Liver (tissue), 9 donors: ENCODE results near the gene ADORA2A. TPM values are rescaled to one million over a fixed set of nuclear protein-coding genes. Genes with fewer than 3 reads are reported as not detected.
A peak's percentile ranks its signal among the peaks of the same experiment; 100 is the strongest.

Experiments used
- DNase-seq: peaks from one replicate; pipeline ENCODE4 v3.0.0-alpha.2; 2017; ENCODE audit warnings: low spot score
- H3K27ac ChIP-seq, 2 donors: one replicate each; pipeline ENCODE4 v1.7.0; 2013; ENCODE audit warnings: inconsistent platforms in 2 of 2, low read length in 2 of 2, control low read depth in 1 of 2, low read depth in 1 of 2, mild to moderate bottlenecking in 1 of 2
- H3K27me3 ChIP-seq, 4 donors: one replicate each; pipeline versions ENCODE4 v1.6.1 to v1.7.0; 2013; ENCODE audit warnings: low read length in 3 of 4, inconsistent platforms in 1 of 4, mild to moderate bottlenecking in 1 of 4, moderate library complexity in 1 of 4; ENCODE audit not compliant: control insufficient read depth in 4 of 4, insufficient read depth in 4 of 4
- H3K36me3 ChIP-seq, 4 donors: one replicate each; pipeline versions ENCODE4 v1.6.1 to v1.7.0; 2013; ENCODE audit warnings: low read length in 3 of 4, mild to moderate bottlenecking in 3 of 4, low read depth in 1 of 4, moderate library complexity in 1 of 4; ENCODE audit not compliant: control insufficient read depth in 4 of 4, insufficient read depth in 3 of 4
- H3K4me1 ChIP-seq, 4 donors: one replicate each; pipeline versions ENCODE4 v1.6.1 to v1.7.0; 2013; ENCODE audit warnings: low read length in 3 of 4, mild to moderate bottlenecking in 3 of 4, moderate library complexity in 1 of 4; ENCODE audit not compliant: control insufficient read depth in 4 of 4, insufficient read depth in 4 of 4
- H3K4me3 ChIP-seq, 3 donors: one replicate each; pipeline versions ENCODE4 v1.6.1 to v1.7.0; 2013; ENCODE audit warnings: low read length in 3 of 3, control low read depth in 1 of 3, low read depth in 1 of 3, mild to moderate bottlenecking in 1 of 3
- H3K9ac ChIP-seq, 2 donors: one replicate each; pipeline ENCODE4 v1.7.0; 2013; ENCODE audit warnings: low read length in 2 of 2, mild to moderate bottlenecking in 2 of 2, moderate library complexity in 2 of 2, control low read depth in 1 of 2, low read depth in 1 of 2
- H3K9me3 ChIP-seq, 4 donors: one replicate each; pipeline versions ENCODE4 v1.6.1 to v1.7.0; 2013; ENCODE audit warnings: low read length in 3 of 4; ENCODE audit not compliant: control insufficient read depth in 4 of 4
- EGR1 ChIP-seq, 2 donors: IDR thresholded peaks; 2 replicates each; pipeline ENCODE4 v1.6.1; 2016 to 2018; ENCODE audit warnings: antibody characterized with exemption in 2 of 2, low read depth in 2 of 2
- FOXA1 ChIP-seq: IDR thresholded peaks from 2 replicates; pipeline ENCODE4 v1.6.1; 2016; ENCODE audit warnings: antibody characterized with exemption
- GABPA ChIP-seq, 2 donors: IDR thresholded peaks in 1 of 2; conservative IDR thresholded peaks in 1 of 2; 2 replicates each; pipeline ENCODE4 v1.6.1; 2016; ENCODE audit warnings: antibody characterized with exemption in 2 of 2, mild to moderate bottlenecking in 1 of 2, moderate library complexity in 1 of 2
- HNF4A ChIP-seq, 2 donors: conservative IDR thresholded peaks; 2 replicates each; pipeline ENCODE4 v1.6.1; 2016; ENCODE audit warnings: antibody characterized with exemption in 2 of 2, mild to moderate bottlenecking in 2 of 2
- JUND ChIP-seq, 2 donors: IDR thresholded peaks; 2 replicates each; pipeline ENCODE4 v1.6.1; 2016; ENCODE audit warnings: antibody characterized with exemption in 2 of 2
- NR2F2 ChIP-seq: IDR thresholded peaks from 2 replicates; pipeline ENCODE4 v1.6.1; 2016; ENCODE audit warnings: antibody characterized with exemption
- RAD21 ChIP-seq, 2 donors: IDR thresholded peaks; 2 replicates each; pipeline ENCODE4 v1.6.1; 2016; ENCODE audit warnings: antibody characterized with exemption in 2 of 2, mild to moderate bottlenecking in 2 of 2
- RXRA ChIP-seq, 2 donors: IDR thresholded peaks; 2 replicates each; pipeline ENCODE4 v1.6.1; 2017 to 2018; ENCODE audit warnings: antibody characterized with exemption in 2 of 2, mild to moderate bottlenecking in 1 of 2
- SP1 ChIP-seq: IDR thresholded peaks from 2 replicates; pipeline ENCODE4 v1.6.1; 2018; ENCODE audit warnings: antibody characterized with exemption, mild to moderate bottlenecking
- YY1 ChIP-seq: IDR thresholded peaks from 2 replicates; pipeline ENCODE4 v1.6.1; 2016; ENCODE audit warnings: antibody characterized with exemption, mild to moderate bottlenecking
- WGBS: extraction: QIAGEN DNeasy Blood & Tissue Kit; methylation state at CpG from one replicate; pipeline ENCODE4 v1.1.7; 2013; 5-methylcytosine and 5-hydroxymethylcytosine counted together
- polyA plus RNA-seq, 2 donors: library from polyadenylated mRNA; stranded (reverse) in 1 of 2; unstranded in 1 of 2; fragments of 200-250 nt in 1 of 2; fragments of >200 nt in 1 of 2; fragmentation: Nextera tagmentation in 1 of 2; extraction: Ambion mirVana in 1 of 2; gene quantifications; one replicate each; pipeline versions ENCODE4 v1.2.1 to v1.2.3, GENCODE V29; 2013 to 2015
- total RNA-seq, 2 donors: library from RNA; depleted of rRNA; stranded (reverse); fragments of >200 nt; gene quantifications; one replicate each; pipeline ENCODE4 v1.2.3, GENCODE V29; 2014
- TF ChIP-seq, protein P1 (sequence below): IDR thresholded peaks from 2 replicates; pipeline ENCODE4 v1.6.1; 2016; ENCODE audit warnings: antibody characterized with exemption, mild to moderate bottlenecking
- TF ChIP-seq, protein P2 (sequence below): fragments of 150-350 bp; IDR thresholded peaks from 2 replicates; pipeline ENCODE4 v1.5.1; 2017; ENCODE audit warnings: improper control_type of control experiment, low read depth, low read length; ENCODE audit not compliant: missing input control
- TF ChIP-seq, protein P3 (sequence below): IDR thresholded peaks from 2 replicates; pipeline ENCODE4 v1.6.1; 2016; ENCODE audit warnings: antibody characterized with exemption
- donor health status: healthy.
- donor health status: healthy.
- donor health status: healthy.
- donor health status: healthy.
- donor health status: healthy.

The ADORA2A gene
- total and polyA plus RNA-seq, 4 donors: 3.4 to 5.4 (median 3.9) TPM

DNA sequence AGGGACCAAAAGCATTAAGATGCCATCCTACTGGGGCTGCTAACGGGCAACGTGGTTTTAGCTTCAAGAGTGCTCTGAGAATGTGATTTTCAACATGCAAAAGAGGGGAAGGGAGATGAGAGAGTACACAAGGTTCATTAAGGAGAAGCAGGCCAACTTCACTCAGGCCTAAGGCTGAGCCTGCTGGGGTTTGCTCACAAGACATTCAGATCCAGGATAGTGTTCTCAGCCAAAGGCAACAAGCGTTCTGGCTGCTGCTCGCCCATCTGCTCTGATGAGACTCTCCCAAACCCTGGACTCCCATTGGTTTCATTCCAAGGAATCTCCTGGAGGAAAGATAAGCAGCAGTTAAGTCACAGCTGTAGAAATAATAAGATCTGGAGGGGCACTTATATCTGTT lies 44.2 kb downstream of the ADORA2A start:
- Histone ChIP-seq H3K4me1 (peaks cover 0 to 6% (median 2%) of the 10 kb centered on the region in 4 donors), H3K36me3 (peaks cover 2 to 10% (median 3%) of the 10 kb centered on the region in 4 donors), H3K27me3 (no peaks in the 10 kb centered on the region), H3K27ac (no peak overlapping the region), H3K9me3 (no peaks in the 10 kb centered on the region), H3K4me3 (no peak overlapping the region), H3K9ac (no peak overlapping the region)
- TF ChIP-seq SP1 (no peak), FOXA1 (no peak), EGR1 (IDR thresholded peaks at IDR 0.05; ENCODE audit: low read depth in 2 of 2) (no peak), NR2F2 (peak; percentile 23), RAD21 (IDR thresholded peaks at IDR 0.05) (peak in 1 of 2 donors; percentile 12), YY1 (no peak), HNF4A (conservative IDR thresholded peaks at IDR 0.05) (no peak), GABPA (IDR thresholded peaks at IDR 0.05 in 1 of 2, conservative IDR thresholded peaks at IDR 0.05 in 1 of 2) (no peak)
- TF ChIP-seq, protein P1, sequence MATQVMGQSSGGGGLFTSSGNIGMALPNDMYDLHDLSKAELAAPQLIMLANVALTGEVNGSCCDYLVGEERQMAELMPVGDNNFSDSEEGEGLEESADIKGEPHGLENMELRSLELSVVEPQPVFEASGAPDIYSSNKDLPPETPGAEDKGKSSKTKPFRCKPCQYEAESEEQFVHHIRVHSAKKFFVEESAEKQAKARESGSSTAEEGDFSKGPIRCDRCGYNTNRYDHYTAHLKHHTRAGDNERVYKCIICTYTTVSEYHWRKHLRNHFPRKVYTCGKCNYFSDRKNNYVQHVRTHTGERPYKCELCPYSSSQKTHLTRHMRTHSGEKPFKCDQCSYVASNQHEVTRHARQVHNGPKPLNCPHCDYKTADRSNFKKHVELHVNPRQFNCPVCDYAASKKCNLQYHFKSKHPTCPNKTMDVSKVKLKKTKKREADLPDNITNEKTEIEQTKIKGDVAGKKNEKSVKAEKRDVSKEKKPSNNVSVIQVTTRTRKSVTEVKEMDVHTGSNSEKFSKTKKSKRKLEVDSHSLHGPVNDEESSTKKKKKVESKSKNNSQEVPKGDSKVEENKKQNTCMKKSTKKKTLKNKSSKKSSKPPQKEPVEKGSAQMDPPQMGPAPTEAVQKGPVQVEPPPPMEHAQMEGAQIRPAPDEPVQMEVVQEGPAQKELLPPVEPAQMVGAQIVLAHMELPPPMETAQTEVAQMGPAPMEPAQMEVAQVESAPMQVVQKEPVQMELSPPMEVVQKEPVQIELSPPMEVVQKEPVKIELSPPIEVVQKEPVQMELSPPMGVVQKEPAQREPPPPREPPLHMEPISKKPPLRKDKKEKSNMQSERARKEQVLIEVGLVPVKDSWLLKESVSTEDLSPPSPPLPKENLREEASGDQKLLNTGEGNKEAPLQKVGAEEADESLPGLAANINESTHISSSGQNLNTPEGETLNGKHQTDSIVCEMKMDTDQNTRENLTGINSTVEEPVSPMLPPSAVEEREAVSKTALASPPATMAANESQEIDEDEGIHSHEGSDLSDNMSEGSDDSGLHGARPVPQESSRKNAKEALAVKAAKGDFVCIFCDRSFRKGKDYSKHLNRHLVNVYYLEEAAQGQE: no peak
- TF ChIP-seq, protein P2, sequence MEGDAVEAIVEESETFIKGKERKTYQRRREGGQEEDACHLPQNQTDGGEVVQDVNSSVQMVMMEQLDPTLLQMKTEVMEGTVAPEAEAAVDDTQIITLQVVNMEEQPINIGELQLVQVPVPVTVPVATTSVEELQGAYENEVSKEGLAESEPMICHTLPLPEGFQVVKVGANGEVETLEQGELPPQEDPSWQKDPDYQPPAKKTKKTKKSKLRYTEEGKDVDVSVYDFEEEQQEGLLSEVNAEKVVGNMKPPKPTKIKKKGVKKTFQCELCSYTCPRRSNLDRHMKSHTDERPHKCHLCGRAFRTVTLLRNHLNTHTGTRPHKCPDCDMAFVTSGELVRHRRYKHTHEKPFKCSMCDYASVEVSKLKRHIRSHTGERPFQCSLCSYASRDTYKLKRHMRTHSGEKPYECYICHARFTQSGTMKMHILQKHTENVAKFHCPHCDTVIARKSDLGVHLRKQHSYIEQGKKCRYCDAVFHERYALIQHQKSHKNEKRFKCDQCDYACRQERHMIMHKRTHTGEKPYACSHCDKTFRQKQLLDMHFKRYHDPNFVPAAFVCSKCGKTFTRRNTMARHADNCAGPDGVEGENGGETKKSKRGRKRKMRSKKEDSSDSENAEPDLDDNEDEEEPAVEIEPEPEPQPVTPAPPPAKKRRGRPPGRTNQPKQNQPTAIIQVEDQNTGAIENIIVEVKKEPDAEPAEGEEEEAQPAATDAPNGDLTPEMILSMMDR: no peak
- DNase-seq: no peak
- WGBS: 86% methylated on average over 4 of the region's 4 CpGs

DNA sequence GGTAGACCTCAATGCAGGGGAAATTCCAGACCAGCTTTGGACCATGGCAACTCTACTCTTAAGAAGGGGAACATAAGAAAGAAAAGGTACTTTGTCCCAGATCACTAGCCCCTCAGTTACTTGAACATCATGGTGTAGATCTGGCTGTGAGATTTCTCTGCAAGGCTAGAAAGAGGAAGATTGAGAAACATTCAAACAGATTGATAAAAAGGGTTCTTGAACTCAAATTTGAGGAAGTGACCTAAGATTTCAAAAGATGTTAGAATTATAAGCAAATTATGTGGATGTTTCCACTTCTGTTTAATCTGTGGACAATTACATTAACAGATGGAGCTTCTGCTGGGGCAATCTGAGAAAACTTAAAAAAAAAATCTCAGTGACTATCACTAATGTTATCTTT lies 45.9 kb downstream of the ADORA2A start:
- no peaks in the 10 kb centered on the region for H3K27me3 ChIP-seq
- no peaks in the 10 kb centered on the region for H3K9me3 ChIP-seq
- no peak overlapping the region for H3K4me3 ChIP-seq
- H3K4me1 ChIP-seq: peaks cover 0 to 6% (median 3%) of the 10 kb centered on the region in 4 donors
- peaks cover 0 to 3% (median 0%) of the 10 kb centered on the region in 4 donors for H3K36me3 ChIP-seq
- no peak for TF ChIP-seq NR2F2
- no peak for TF ChIP-seq JUND (IDR thresholded peaks at IDR 0.05)
- TF ChIP-seq YY1: no peak
- no peak overlapping the region for H3K27ac ChIP-seq
- no peak overlapping the region for H3K9ac ChIP-seq
- no peak for DNase-seq

DNA sequence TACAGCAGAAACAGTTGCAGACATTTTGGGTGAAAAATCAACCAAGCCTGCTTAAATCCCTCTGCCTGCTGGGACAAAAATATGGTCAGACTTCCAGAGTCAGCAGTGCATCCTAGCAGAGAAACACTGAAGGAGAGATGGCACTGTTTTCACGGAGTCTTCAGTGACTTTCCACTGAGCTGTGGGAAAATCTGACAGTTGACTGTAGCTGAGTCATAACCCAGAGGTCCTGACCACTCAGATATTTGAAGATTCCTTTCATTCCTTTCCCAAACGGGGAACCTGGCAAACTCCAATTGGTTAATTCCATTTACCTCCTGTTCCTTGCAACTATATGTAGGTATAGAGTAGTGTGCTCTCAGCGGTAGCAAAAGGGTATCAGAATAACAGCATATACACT lies 46.8 kb downstream of the ADORA2A start:
- H3K36me3 ChIP-seq: peaks cover 0 to 3% (median 0%) of the 10 kb centered on the region in 4 donors
- TF ChIP-seq NR2F2 (peak; percentile 26), RXRA (IDR thresholded peaks at IDR 0.05) (peak in 1 of 2 donors; percentile 13), JUND (IDR thresholded peaks at IDR 0.05) (peak in 1 of 2 donors; percentile 64)
- TF ChIP-seq, protein P3, sequence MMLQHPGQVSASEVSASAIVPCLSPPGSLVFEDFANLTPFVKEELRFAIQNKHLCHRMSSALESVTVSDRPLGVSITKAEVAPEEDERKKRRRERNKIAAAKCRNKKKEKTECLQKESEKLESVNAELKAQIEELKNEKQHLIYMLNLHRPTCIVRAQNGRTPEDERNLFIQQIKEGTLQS: no peak
- H3K27ac ChIP-seq: no peak overlapping the region
- DNase-seq: no peak
- no peak overlapping the region for H3K4me3 ChIP-seq
- H3K27me3 ChIP-seq: no peaks in the 10 kb centered on the region
- no peak overlapping the region for H3K9ac ChIP-seq
- H3K4me1 ChIP-seq: peaks cover 0 to 10% (median 3%) of the 10 kb centered on the region in 4 donors
- no peaks in the 10 kb centered on the region for H3K9me3 ChIP-seq
- 63% methylated on average over 3 of the region's 3 CpGs for WGBS
